NCI-H82 (cell line): ENCODE data around the gene RNF43.
"Not testable (repeated sequence)": the region's sequence is repeated elsewhere in the genome, so short reads cannot be mapped to it uniquely, and the experiment has no call there.

ENCODE experiments used
- DNase-seq: peaks from one replicate; lab custom pipeline; 2025; lab: John Stamatoyannopoulos, UW

Gene RNF43

GRCh38 chr17:58409432-58409831 is 7.9 kb downstream of the RNF43 start:
- no peak for DNase-seq

DNA sequence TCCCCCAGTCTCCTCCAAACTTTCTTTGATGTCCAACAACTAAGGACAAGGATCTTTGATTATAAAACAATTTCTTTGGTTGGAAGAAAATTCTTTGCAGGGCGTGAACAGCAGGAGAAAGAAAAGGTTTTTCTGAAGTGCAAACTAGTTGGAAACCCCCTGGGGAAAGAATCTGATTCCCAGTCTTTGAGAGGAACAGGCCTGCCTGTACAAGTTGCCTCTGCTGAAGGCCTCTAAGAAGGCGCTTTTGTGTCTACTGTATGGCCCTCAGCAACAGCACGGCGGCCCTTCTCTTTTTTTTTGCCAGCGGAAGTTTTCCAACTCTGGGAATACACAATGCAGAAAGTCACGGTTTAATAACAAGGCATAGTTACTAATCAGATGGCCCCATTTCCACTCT is 14.0 kb downstream of the RNF43 start:
- no peak for DNase-seq

DNA sequence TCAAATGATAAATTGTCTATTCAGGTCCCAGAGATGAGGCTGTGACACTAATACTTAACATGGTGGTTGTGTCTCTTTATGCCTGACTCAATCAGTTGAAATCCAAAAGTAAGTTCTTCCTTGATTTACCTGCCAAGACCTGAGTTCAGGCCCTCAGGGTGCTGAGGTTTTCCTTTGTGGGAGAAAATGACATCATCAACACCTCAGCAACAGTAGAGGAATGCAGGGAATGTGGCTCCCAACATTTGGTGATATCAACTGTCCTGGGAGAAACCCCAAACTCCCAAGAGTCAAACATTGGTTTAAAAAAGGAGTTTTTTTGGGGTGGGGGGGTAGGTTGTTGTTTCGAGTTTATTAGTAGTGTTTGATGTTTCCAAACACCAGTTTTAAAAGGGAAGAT is 14.7 kb downstream of the RNF43 start:
- DNase-seq = no peak

DNA sequence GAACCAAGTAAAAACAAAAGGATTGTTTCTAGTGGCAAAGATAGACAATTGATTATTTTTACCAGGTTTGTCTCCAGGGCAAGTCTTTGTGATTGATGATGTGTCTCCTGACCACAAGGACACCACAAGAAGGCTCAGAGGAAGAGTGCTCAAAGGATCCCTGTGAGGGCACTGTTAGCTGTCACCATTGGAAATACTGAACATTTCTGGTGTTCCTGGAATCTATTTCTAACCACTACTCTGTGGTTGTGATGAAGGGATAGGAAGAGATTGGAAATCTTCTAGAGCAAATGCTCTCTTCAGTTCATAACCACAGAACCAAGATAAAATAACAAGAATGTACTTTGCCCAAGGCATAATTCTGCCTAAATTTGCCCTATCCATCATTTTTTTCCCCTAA is 15.3 kb downstream of the RNF43 start:
- no peak for DNase-seq

DNA sequence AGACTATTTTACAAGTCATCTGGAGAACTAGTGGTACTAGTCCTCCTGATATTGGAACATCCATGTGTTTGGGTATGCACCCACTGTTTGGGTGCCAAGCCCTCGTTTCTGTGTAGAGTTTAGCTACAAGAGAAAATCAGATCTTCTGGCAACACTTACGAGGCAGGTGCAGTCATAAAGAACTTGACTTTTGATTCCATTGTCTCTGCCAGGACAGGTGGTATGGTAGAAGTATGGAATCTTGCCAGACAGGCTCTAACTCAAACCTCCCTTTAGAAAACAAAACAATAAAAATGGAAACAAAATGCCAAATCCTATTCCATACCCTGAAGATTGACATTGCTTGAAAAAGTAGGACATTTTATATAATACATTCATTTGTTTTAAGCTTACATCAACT is 16.0 kb downstream of the RNF43 start:
- DNase-seq = no peak

DNA sequence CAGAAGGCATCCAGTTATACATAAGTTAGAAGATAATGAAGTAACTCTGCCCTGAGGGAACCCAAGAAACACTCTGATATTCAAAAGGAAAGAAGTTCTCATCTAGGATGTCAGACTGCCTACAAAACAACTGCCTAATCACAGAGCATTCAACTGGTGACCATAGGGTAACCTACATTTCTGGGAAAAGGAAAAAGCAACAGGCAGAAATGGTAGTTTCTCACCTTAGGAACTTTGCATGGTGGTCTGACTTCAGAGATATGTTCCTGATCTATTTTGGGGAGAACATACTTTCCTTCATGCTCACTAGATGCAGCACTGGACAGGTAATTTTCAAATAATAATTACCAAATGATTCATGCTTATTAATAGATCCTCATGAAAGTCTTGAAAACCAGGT is 16.5 kb downstream of the RNF43 start:
- DNase-seq = no peak

DNA sequence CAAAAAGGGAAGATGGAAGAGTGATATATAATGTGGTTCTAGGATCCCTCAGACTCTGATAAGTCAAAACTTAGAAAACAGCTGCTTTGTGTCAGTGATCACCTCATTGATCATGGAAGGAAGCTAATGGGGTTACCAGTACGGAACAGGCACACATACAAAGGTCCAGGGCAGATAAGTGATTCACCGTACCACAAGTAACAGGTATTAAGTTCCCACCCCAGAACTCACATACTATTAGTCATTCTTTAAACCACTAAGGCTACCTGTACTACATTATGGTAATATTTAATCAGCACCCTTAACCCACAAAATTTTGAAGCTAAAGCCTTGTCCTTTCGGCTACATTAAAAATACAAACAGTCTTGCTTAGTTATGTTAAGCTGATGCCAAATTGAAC is 17.4 kb downstream of the RNF43 start:
- no peak for DNase-seq

DNA sequence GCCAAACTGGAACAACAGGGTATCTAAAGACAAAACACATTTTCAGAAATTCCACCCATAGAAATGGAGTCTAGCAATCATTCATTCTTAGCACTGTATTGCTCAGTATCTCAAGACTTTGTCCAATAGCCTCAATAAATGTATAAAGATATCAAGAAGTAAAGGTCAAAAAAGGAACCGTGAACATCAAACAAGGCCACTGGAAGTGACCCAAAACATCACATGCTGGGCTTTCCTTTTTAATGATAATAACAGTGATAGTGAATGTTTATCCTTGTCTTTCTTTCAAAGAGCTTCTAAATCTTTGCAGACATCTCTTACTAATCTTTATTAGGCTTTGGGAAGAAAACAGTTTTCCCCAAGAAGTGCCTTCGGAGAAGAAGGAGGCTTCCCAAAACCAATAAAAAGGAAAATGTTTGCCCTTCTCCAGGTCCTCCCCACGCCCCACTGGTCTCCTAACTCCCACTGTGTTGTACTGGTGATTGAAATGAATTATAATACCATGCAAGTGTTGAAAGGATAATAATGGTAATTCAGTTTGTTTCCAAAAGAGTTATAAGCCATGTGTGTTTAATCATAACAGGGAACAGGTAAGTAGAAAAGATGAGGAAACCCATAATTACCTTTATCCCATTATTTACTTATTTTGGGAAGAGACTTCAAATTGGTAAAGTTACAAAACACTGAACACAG is 18.6 kb downstream of the RNF43 start:
- no peak for DNase-seq

DNA sequence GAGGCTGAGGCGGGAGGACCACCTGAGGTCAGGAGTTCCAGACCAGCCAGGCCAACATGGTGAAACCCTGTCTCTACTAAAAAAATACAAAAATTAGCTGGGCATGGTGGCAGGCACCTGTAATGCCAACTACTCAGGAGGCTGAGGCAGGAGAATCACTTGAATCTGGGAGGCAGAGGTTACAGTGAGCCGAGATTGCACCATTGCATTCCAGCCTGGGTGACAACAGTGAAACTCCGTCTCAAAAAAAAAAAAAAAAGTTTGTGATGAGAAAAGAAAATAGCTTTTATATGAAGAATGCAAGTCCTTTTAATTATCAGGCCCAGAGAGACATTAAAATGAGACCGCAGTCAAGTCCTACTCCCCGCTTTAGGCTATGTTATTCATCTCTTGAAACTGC is 19.9 kb downstream of the RNF43 start:
- not testable (repeated sequence) for DNase-seq

DNA sequence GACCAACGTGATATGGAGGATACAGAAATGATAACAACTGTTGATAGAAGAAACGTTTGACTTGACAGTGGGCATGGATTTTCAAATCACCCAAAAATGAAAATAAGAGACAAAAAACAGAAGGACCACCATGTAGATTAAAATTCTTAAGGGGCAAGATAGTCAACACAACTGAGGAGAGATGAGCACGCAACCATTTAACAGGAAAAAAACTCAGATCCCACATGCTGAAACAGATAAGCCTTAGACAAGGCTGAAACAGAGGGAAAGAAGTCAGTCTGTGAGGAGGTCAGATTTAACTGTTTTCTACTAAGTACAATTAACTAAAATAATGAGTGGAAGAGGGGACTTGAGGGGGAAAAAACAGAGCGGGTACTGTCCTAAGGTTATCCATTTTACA is 21.2 kb downstream of the RNF43 start:
- no peak for DNase-seq

- no peak for DNase-seq
Measured at GRCh38 chr17:58394534-58395223, 22.7 kb downstream of the RNF43 start.

GRCh38 chr17:58391302-58391984 is 25.9 kb downstream of the RNF43 start:
- DNase-seq = peak; percentile 25

GRCh38 chr17:58390884-58391283 is 26.4 kb downstream of the RNF43 start:
- no peak for DNase-seq

GRCh38 chr17:58388302-58389190 is 28.8 kb downstream of the RNF43 start:
- no peak for DNase-seq

- no peak for DNase-seq
Measured at GRCh38 chr17:58387834-58388233, 29.5 kb downstream of the RNF43 start.

- no peak for DNase-seq
Measured at GRCh38 chr17:58386708-58387107, 30.6 kb downstream of the RNF43 start.

DNA sequence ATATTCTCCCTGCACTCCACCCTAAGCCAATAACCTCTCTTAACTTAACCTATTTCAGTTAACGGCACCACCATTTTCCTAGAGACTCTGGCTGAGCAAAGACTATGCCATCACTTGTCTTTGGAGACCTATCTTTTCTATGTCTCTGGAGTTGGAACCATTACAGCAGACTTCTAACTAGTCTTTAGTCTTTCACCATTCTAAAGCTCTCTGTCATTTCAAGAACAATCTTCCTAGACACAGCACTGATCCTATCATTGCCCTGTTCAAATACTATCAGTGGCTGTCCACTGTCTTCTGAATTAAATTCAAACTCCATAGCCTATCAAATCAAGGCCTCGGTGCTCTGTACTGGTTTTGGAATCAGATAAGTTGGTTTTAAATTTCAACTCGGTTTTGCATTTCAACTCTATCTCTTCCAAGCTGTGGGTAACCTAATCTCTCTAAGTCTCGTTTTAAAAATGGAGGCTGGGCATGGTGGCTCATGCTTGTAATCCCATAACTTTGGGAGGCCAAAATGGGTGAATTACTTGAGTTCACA is 31.9 kb downstream of the RNF43 start:
- DNase-seq = no peak

DNA sequence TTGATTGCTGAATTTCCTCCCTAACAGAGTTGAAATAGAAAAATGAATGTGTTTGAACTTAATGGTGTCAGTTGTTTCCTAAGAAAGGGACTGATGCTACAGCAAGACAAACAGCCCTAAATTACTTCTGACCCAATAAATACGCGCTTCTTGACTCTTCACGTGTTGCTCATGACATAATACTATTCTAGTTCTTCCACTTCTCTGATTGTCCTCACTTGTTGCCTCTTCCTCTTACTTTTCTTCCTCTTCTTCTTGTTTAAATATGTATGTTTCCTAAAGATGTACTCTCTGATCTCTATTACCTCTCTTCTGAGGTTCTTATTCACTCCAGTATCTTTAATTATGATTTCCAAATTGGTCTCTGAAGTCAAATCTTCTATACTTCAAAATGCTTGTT is 32.4 kb downstream of the RNF43 start:
- DNase-seq = no peak

DNA sequence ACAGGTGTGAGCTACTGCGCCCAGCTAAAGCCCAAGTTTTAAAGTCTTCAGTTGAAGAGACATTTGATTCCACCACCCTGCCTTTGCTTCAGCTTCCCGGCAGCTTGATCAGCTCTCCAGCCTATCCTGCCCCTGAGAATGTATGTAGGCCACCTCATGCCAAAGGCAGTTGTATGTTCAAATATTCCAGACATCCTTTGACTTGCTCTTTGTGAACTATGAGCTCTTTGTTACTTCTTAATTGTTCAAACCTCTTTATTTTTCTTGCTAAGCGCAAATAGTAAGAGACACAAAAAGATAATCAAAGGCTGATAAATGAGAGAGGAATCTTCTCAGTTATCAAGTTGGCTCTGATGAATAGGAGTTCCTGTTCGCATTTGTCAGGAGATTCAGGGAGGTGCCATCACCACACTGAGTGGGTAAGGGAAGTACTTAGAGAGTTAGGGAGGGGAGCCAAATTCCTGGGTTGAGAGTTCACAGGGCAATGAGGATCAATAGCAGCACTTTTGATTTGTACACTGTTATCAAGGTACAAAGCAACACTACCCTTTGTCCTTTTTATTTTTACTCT is 33.4 kb downstream of the RNF43 start:
- no peak for DNase-seq

GRCh38 chr17:58382872-58383242 is 34.5 kb downstream of the RNF43 start:
- no peak for DNase-seq

GRCh38 chr17:58382108-58382871 is 35.0 kb downstream of the RNF43 start:
- no peak for DNase-seq
